Lung (tissue), 12 donors: Measurements from ENCODE around the gene DOCK4. TPM values are rescaled to one million over a fixed set of nuclear protein-coding genes. Genes with fewer than 3 reads are reported as not detected.

Experiments
- ATAC-seq: fragments of 200-7000 bp; cut with Tn5 transposase; one replicate; pipeline ENCODE4 v1.9.1; 2020; ENCODE audit warnings: moderate number of reproducible peaks; ENCODE audit not compliant: insufficient read depth, low FRiP score
- DNase-seq, 3 donors: peaks; one replicate each; pipeline ENCODE4 v3.0.0-alpha.2; 2013 to 2017
- H3K27ac ChIP-seq, 2 donors: one replicate each; pipeline ENCODE4 v1.5.1; 2013; ENCODE audit warnings: mild to moderate bottlenecking in 2 of 2, moderate library complexity in 2 of 2, control low read depth in 1 of 2, inconsistent platforms in 1 of 2, low read depth in 1 of 2, low read length in 1 of 2
- H3K27me3 ChIP-seq, 3 donors: one replicate each; pipeline ENCODE4 v1.5.1; 2013; ENCODE audit warnings: low read length in 2 of 3; ENCODE audit not compliant: control insufficient read depth in 3 of 3, insufficient read depth in 3 of 3
- H3K36me3 ChIP-seq, 4 donors: one replicate each; pipeline ENCODE4 v1.5.1; 2013; ENCODE audit warnings: low read length in 4 of 4, mild to moderate bottlenecking in 1 of 4, moderate library complexity in 1 of 4; ENCODE audit not compliant: control insufficient read depth in 4 of 4, insufficient read depth in 4 of 4
- H3K4me1 ChIP-seq, 5 donors: one replicate each; pipeline ENCODE4 v1.5.1; 2013; ENCODE audit warnings: low read length in 5 of 5, mild to moderate bottlenecking in 2 of 5, moderate library complexity in 1 of 5; ENCODE audit not compliant: control insufficient read depth in 5 of 5, insufficient read depth in 5 of 5
- H3K4me3 ChIP-seq: one replicate; pipeline ENCODE4 v1.5.1; 2013; ENCODE audit warnings: mild to moderate bottlenecking, control low read depth, moderate library complexity
- H3K9ac ChIP-seq, 2 donors: one replicate each; pipeline ENCODE4 v1.5.1; 2013; ENCODE audit warnings: low read length in 2 of 2, control low read depth in 1 of 2; ENCODE audit not compliant: insufficient read depth in 1 of 2
- H3K9me3 ChIP-seq, 4 donors: one replicate each; pipeline ENCODE4 v1.5.1; 2013; ENCODE audit warnings: low read length in 3 of 4, mild to moderate bottlenecking in 1 of 4, moderate library complexity in 1 of 4; ENCODE audit not compliant: control insufficient read depth in 4 of 4, insufficient read depth in 3 of 4
- WGBS, 2 donors: extraction: QIAGEN DNeasy Blood & Tissue Kit; methylation state at CpG; one replicate each; pipeline ENCODE4 v1.1.7; 2013; 5-methylcytosine and 5-hydroxymethylcytosine counted together
- polyA plus RNA-seq, 2 donors: library from polyadenylated mRNA; stranded (reverse); fragments of 200-250 nt; gene quantifications; one replicate each; pipeline ENCODE4 v1.2.1, GENCODE V29; 2013
- total RNA-seq, 2 donors: library from RNA; depleted of rRNA in 1 of 2; stranded (reverse); fragments of >200 nt in 1 of 2; gene quantifications; one replicate each; pipeline ENCODE4 v1.2.1, GENCODE V29; 2014 to 2021
- TF ChIP-seq, protein P1 (sequence below): IDR thresholded peaks from 2 replicates; pipeline ENCODE4 v1.5.1; 2012; ENCODE audit warnings: mild to moderate bottlenecking; ENCODE audit errors: control extremely low read depth, extremely low read depth
- donor health status: control.
- donor health status: control.
- donor health status: Bipolar disorder and iron deficiency.
- donor health status: healthy.
- donor health status: DM: yes; HTN: yes; CAD: no.

DOCK4 gene
- total and polyA plus RNA-seq, 4 donors, result 18.7 to 163 (median 40.3) TPM

DNA sequence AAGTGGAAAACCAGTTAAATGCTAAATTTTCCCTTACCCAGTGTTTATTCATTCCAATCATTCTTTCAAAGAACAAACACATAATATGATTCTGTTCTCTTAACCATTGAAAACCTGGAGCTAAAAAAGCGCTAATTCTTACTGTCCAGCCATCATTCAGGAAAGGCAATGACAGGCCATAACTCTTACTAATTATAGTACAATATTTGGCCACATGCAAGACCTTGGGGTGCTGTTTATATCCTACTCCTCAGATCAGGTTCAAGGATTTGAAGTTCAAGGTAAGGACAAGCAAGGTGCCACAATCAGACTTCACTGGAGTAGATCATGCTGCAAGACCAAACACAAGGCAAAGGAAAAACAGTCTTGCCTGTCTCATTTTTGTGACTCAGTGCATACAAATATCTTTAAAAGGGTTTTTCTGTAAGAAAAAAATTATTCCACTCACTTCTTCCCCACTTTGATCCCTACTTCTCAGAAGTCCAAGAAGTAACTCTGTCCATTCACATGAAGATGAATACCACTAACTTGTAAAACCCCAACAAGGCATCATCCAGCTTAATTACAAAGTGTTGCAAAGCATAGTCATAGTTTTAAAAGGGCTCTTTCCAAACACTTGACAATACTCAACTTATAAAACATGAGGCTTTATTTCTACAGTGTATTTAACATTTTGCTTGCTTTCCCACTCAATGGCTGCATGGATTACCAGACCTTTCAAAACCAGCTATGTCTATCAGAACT lies 153.0 kb downstream of the DOCK4 start:
- WGBS, 2 donors, result 62 to 73% methylated on average over 1 of the region's 1 CpG
- H3K9me3 ChIP-seq, result no peaks in the 10 kb centered on the region
- no peak overlapping the region for H3K9ac ChIP-seq
- ATAC-seq (peak; percentile 46), DNase-seq (peak in 1 of 3 donors; percentile 32)
- TF ChIP-seq, protein P1, sequence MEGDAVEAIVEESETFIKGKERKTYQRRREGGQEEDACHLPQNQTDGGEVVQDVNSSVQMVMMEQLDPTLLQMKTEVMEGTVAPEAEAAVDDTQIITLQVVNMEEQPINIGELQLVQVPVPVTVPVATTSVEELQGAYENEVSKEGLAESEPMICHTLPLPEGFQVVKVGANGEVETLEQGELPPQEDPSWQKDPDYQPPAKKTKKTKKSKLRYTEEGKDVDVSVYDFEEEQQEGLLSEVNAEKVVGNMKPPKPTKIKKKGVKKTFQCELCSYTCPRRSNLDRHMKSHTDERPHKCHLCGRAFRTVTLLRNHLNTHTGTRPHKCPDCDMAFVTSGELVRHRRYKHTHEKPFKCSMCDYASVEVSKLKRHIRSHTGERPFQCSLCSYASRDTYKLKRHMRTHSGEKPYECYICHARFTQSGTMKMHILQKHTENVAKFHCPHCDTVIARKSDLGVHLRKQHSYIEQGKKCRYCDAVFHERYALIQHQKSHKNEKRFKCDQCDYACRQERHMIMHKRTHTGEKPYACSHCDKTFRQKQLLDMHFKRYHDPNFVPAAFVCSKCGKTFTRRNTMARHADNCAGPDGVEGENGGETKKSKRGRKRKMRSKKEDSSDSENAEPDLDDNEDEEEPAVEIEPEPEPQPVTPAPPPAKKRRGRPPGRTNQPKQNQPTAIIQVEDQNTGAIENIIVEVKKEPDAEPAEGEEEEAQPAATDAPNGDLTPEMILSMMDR, result no peak
- no peak overlapping the region for H3K27ac ChIP-seq
- no peaks in the 10 kb centered on the region for H3K36me3 ChIP-seq
- peaks cover 6 to 25% (median 17%) of the 10 kb centered on the region in 5 donors for H3K4me1 ChIP-seq
- H3K27me3 ChIP-seq, result no peaks in the 10 kb centered on the region
- no peak overlapping the region for H3K4me3 ChIP-seq

DNA sequence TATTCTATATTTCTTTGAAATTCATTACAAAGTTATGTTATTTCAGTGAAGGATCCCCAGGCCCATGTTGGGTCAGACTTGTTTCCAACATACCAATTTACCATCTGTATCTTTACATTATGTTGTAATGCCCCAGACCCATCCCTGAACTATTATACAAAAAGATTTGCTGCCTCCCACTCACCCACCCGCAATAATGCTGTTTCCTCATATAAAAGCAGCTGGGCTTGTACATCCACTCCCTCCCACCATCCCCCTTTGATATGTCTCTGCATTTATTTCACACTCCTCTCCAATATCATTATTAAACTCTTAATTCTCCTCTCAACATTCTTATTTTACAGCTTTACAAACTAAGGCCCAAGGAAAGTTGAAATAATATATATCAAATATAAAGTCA lies 153.7 kb downstream of the DOCK4 start:
- Histone ChIP-seq H3K27me3 (no peaks in the 10 kb centered on the region), H3K4me3 (no peak overlapping the region), H3K9ac (no peak overlapping the region), H3K4me1 (peaks cover 6 to 25% (median 17%) of the 10 kb centered on the region in 5 donors), H3K36me3 (no peaks in the 10 kb centered on the region), H3K9me3 (no peaks in the 10 kb centered on the region), H3K27ac (no peak overlapping the region)
- DNase-seq (no peak), ATAC-seq (no peak)
- TF ChIP-seq, protein P1, result no peak
- 62 to 76% methylated on average over 1 of the region's 1 CpG for WGBS, 2 donors

GRCh38 chr7:112050250-112050881 lies 155.8 kb downstream of the DOCK4 start:
- H3K27ac ChIP-seq, result no peak overlapping the region
- H3K4me1 ChIP-seq, result peaks cover 3 to 25% (median 17%) of the 10 kb centered on the region in 5 donors
- ATAC-seq (no peak), DNase-seq (no peak)
- H3K9ac ChIP-seq, result peak overlapping the region in 1 of 2 donors; percentile 7
- H3K36me3 ChIP-seq, result no peaks in the 10 kb centered on the region
- H3K27me3 ChIP-seq, result no peaks in the 10 kb centered on the region
- 54 to 73% methylated on average over 4 of the region's 4 CpGs for WGBS, 2 donors
- TF ChIP-seq, protein P1, result no peak
- no peak overlapping the region for H3K4me3 ChIP-seq
- H3K9me3 ChIP-seq, result no peaks in the 10 kb centered on the region
